Superior temporal gyrus (tissue), 1 donor: ENCODE data around the gene PLAU.
"Not testable (repeated sequence)": the region's sequence is repeated elsewhere in the genome, so short reads cannot be mapped to it uniquely, and the experiment has no call there.

Source experiments
- DNase-seq: peaks from one replicate; pipeline ENCODE4 v3.0.0-alpha.2; 2016; ENCODE audit errors: extremely low spot score

The PLAU gene

DNA sequence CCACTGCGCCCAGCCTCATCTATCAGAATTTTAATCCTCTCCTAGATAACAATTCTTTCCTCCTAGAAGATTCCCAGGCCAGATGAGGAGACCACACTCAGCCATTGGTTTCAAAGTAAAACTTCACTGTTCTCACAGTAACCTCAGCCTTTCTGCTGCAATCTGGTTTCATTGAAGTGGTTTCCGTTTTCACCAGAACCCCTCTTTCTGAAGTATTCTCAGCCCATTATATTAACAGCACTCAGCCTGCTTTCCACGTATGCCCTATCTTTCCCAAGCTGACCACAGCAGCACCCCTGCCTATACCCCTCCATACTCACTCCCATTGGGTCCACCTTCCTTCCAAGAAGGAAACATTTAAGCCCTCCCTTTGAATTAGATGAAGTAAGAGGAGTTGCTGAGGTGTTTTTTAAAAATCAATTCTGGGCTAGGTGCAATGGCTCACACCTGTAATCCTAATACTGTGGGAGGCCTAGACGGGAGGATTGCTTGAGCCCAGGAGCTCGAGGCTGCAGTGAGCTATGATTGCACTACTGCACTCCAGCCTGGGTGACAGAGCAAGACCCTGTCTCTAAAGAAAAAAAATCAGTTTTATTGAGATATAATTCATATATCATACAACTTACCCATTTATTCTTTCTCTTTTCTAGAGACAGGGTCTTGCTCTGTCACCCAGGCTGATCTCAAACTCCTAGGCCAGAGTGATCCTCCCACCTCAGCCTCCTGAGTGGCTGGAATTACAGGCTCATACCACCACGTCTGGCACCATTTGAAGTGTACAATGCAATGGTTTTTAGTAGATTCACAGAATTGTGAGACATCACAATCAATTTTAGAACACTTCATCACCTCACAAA lies 11.3 kb downstream of the PLAU start:
- no peak for DNase-seq

- no peak for DNase-seq
These were observed 11.9 kb downstream of the PLAU start for GRCh38 chr10:73922864-73923133.

GRCh38 chr10:73923935-73924598 lies 13.1 kb downstream of the PLAU start:
- DNase-seq, result no peak

DNA sequence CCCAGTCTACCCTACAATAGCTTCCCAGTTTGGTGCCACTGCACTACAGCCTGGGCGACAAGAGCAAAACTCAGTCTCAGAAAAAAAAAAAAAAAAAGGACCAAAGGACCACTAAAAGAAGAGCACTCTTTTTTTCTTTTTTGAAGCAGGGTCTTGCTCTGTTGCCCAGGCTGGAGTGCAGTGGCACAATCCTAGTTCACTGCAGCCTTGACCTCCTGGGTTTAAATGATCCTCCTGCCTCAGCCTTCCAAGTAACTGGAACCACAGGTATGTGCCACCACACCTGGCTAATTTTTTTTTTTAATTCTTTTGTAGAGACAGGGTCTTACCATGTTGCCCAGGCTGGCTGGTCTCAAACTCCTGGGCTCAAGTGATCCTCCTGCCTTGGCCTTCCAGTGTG lies 14.0 kb downstream of the PLAU start:
- no peak for DNase-seq

GRCh38 chr10:73925539-73925938 lies 14.6 kb downstream of the PLAU start:
- no peak for DNase-seq

GRCh38 chr10:73926152-73926764 lies 15.3 kb downstream of the PLAU start:
- no peak for DNase-seq

DNA sequence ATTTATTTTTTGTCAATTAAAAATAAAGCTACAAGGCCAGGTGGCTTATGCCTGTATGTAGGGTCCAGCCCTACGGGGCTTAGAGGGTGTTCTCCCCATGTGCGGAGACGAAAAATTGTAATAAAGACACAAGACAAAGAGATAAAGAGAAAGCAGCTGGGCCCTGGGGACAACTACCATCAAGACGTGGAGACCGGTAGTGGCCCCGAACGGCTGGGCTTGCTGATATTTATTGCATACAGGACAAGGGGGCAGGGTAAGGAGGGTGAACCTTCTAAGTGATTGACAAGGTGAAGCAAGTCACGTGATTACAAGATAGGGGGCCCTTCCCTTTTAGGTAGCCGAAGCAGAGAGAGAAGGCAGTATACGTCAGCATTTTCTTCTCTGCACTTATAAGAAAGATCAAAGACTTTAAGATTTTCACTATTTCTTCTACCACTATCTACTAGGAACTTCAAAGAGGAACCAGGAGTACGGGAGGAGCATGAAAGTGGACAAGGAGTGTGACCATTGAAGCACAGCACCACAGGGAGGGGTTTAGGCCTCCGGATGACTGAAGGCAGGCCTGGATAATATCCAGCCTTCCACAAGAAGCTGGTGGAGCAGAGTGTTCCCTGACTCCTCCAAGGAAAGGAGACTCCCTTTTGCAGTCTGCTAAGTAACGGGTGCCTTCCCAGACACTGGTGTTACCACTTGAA lies 19.8 kb downstream of the PLAU start:
- not testable (repeated sequence) for DNase-seq

- DNase-seq, result no peak
These were observed 21.1 kb downstream of the PLAU start for GRCh38 chr10:73931767-73932619.

- no peak for DNase-seq
These were observed 21.7 kb downstream of the PLAU start for GRCh38 chr10:73932620-73933112.

DNA sequence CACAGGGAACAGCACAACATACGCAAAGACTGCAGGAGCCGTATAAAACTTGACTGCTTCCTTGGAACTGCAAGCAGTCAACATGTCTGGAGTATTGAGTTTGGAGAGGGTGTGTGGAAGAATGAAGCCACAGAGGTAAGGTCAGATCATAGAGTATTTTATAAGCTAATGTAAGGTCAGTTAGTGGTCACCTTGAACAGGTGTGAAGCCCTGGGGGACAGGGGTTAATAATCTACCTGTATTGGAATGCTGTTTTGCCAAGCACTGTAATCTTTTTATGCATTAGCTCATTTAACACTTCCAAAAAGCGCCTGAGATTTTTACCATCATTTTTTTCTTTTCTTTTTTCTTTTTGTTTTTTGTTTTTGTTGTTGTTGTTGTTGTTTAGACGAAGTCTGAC lies 23.1 kb downstream of the PLAU start:
- DNase-seq, result no peak

DNA sequence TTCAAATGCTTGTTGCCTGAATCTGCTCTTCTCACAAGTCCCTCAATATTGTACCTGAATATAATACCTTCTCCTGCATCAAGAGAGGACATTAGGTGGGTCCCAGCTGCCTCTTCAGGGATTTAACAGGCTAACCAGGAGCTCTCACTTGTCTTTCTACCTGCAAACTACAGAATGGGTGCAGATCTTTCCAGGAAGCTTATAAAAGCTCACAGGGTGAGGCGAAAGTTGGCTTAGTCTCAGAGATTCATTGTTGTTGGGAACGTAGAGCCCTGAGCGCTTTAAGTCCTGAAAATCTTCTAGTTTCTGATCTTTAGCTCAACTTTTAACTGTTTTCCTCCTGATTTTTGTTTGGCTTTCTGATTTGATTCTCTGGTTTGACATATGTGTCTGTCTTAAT lies 25.0 kb downstream of the PLAU start:
- no peak for DNase-seq

- DNase-seq, result no peak
These were observed 26.6 kb downstream of the PLAU start for GRCh38 chr10:73937333-73938043.

GRCh38 chr10:73940634-73941221 lies 29.8 kb downstream of the PLAU start:
- peak; percentile 41 for DNase-seq

DNA sequence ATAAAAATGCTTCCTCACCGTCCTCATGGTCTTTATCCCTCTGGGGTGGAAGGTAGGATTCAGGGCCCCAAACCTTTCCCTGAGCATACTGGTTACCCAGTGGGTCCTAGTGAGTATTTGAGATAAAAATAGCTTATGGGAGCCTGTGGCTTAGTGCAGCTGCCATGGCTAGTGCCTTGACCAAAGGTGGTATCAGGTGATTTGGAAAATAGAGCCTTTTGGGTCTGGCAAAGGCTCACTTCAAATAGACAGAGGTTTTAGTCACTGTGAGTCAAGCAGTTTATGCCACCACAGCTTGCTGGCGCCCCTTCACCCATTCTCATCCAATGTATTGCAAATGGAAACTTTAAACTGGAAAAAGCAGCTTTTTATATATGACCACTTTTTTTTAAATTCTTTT lies 30.4 kb downstream of the PLAU start:
- DNase-seq, result no peak

DNA sequence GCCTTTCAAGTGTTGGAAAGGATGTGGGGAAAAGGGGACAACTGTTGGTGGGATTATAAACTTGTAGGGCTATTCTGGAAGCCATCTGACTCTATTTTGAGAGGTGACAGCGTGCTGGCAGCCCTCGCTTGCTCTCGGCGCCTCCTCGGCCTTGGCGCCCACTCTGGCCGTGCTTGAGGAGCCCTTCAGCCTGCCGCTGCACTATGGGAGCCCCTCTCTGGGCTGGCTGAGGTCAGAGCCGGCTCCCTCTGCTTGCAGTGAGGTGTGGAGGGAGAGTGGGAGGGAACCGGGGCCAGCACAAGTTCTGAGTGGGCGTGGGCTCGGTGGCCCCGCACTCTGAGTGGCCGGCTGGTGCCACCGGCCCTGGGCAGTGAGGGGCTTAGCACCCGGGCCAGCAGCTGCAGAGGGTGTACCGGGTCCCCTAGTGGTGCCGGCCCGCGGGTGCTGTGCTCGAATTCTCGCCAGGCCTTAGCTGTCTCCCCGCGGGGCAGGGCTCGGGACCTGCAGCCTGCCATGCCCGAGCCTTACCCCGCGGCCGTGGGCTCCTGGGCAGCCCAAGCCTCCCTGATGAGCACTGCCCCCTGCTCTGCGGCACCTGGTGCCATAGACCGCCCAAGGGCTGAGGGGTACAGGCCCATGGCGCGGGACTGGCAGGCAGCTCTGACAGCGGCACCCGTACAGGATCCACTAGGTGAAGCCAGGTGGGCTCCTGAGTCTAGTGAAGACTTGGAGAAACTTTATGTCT lies 33.6 kb downstream of the PLAU start:
- DNase-seq, result no peak

DNA sequence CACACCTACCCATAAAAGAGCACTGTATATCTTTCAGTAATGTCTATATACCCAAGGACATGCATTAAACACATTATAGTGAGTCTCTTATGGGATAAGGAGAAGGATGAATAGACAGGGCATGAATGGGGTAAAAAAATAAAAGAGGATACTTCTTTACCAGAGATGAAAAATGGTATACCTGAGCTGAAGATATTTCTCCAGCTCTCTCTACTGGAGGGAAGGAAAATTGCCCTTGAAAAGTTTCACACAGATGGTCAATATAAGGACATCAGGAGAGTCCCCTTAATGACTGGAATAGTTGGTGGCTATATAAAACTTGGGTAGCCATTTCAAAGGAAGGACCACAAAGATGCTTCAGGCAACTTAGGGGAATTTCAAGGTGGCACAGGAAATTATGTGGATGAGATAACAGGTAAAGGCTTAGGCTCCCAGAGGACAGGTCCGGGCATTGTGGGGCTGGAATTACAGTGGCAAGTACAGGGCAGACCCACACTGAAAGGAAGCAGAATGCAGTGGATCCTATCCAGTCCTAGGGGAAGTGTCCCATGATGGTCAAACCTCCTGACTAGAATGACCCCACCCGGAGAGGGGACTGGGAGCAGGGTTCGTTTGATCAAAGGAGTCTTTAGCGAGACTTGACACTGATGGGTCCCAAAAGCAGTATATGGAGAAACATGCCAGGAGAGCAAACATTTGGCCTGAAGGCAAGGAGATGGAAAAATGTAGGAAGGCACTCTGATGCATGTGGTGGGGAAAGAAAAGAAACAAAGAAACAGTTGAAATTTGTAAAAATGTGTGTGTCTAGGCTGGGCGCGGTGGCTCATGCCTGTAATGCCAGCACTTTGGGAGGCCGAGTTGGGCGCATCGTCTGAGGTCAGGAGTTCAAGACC lies 35.6 kb downstream of the PLAU start:
- DNase-seq, result no peak

GRCh38 chr10:73948947-73949633 lies 38.2 kb downstream of the PLAU start:
- no peak for DNase-seq
